ES-I3 (cell line): Measurements from ENCODE around the gene IDH2.
"Not testable (repeated sequence)": the region's sequence is repeated elsewhere in the genome, so short reads cannot be mapped to it uniquely, and the experiment has no call there.

ENCODE experiments used
- H3K36me3 ChIP-seq: 2 replicates; pipeline ENCODE4 v1.6.1; 2013; ENCODE audit warnings: mild to moderate bottlenecking, low read length, control low read depth, moderate library complexity; ENCODE audit not compliant: insufficient read depth
- H3K4me1 ChIP-seq: 2 replicates; pipeline ENCODE4 v1.6.1; 2013; ENCODE audit warnings: mild to moderate bottlenecking, control low read depth, low read length; ENCODE audit not compliant: insufficient read depth
- H3K9ac ChIP-seq: 2 replicates; pipeline ENCODE4 v1.6.1; 2013; ENCODE audit warnings: low read depth, mild to moderate bottlenecking, low read length, moderate library complexity
- H3K9me3 ChIP-seq: 2 replicates; pipeline ENCODE4 v1.6.1; 2013; ENCODE audit warnings: mild to moderate bottlenecking, low read length, moderate library complexity; ENCODE audit not compliant: control insufficient read depth, insufficient read depth

The IDH2 gene

DNA sequence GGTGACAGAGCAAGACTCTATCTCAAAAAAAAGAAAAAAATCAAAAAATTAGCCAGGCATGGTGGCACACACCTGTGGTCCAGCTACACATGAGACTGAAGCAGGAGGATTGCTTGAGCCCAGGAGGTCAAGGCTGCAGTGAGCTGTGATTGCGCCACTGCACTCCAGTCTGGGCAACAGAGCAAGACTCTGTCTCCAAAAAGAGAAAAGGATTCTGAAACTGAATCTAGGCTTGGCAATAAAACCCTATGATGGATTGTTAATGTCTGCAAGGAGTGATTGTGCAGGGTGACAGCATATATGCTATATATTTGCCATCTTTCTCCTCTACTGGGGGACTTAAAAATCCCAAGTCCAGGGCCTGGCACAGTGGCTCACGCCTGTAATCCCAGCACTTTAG lies 31.6 kb downstream of the IDH2 start:
- peaks cover 14% of the 10 kb centered on the region; the same call in 1 of the 2 replicates for H3K4me1 ChIP-seq
- H3K36me3 ChIP-seq, H3K9me3 ChIP-seq, H3K9ac ChIP-seq: not testable (repeated sequence)

DNA sequence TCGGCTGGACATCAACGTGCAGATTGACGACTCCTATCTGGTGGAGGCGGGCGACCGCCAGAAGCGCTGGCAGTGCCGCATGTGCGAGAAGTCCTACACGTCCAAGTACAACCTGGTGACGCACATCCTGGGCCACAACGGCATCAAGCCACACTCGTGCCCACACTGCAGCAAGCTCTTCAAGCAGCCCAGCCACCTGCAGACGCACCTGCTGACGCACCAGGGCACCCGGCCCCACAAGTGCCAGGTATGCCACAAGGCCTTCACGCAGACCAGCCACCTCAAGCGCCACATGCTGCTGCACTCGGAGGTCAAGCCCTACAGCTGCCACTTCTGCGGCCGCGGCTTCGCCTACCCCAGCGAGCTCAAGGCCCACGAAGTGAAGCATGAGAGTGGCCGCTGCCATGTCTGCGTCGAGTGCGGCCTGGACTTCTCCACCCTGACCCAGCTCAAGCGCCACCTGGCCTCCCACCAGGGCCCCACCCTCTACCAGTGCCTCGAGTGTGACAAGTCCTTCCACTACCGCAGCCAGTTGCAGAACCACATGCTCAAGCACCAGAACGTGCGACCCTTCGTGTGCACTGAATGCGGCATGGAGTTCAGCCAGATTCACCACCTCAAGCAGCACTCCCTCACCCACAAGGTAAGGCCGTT lies 34.2 kb downstream of the IDH2 start:
- H3K9me3 ChIP-seq = no peaks in the 10 kb centered on the region

DNA sequence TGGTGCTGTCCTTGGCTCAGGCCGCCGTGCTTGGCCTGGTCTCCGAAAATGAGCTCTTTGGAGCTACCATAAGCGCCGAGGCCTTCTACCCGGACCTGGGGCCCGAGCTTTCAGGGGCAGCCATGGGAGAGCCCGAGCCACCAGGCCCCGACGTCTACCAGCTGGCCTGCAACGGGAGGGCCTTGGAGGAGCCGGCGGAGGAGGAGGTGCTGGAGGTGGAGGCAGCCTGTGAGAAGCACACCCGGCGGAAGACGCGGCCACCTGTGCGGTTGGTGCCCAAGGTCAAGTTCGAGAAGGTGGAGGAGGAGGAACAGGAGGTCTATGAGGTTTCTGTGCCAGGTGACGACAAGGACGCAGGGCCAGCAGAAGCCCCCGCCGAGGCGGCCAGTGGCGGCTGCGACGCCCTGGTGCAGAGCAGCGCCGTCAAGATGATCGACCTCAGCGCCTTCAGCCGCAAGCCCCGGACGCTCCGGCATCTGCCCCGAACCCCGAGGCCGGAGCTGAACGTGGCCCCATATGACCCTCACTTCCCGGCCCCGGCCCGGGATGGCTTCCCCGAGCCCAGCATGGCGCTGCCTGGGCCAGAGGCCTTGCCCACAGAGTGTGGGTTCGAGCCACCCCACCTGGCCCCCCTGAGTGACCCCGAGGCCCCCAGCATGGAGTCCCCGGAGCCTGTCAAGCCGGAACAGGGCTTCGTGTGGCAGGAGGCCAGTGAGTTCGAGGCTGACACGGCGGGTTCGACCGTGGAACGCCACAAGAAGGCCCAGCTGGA lies 34.9 kb downstream of the IDH2 start:
- Histone ChIP-seq H3K36me3 (peaks cover 4% of the 10 kb centered on the region), H3K9ac (no peak overlapping the region), H3K4me1 (peaks cover 28% of the 10 kb centered on the region), H3K9me3 (no peaks in the 10 kb centered on the region)

More for the DNA sequence above, 34.2 kb downstream of the IDH2 start:
- peaks cover 28% of the 10 kb centered on the region for H3K4me1 ChIP-seq
- H3K9ac ChIP-seq = no peak overlapping the region
- peaks cover 4% of the 10 kb centered on the region for H3K36me3 ChIP-seq

DNA sequence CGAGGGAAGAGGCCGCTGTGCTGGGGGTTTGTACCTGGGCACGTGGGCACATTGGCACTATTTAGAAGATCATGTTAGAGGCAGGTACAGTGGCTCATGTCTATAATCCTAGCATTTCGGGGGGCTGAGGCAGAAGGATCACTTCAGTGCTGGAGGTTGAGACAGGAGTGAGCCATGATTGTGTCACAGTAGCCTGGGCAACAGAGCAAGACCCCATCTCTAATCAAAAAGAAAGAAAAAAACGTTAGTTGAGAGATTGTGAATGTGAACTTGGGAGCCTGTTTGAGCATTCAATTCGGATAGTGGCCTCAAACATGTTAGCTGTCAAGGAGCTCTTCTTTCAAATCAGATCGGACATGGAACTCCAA lies 36.6 kb downstream of the IDH2 start:
- Histone ChIP-seq H3K36me3 (peaks cover 4% of the 10 kb centered on the region), H3K4me1 (peaks cover 37% of the 10 kb centered on the region), H3K9ac (no peak overlapping the region), H3K9me3 (no peaks in the 10 kb centered on the region)

DNA sequence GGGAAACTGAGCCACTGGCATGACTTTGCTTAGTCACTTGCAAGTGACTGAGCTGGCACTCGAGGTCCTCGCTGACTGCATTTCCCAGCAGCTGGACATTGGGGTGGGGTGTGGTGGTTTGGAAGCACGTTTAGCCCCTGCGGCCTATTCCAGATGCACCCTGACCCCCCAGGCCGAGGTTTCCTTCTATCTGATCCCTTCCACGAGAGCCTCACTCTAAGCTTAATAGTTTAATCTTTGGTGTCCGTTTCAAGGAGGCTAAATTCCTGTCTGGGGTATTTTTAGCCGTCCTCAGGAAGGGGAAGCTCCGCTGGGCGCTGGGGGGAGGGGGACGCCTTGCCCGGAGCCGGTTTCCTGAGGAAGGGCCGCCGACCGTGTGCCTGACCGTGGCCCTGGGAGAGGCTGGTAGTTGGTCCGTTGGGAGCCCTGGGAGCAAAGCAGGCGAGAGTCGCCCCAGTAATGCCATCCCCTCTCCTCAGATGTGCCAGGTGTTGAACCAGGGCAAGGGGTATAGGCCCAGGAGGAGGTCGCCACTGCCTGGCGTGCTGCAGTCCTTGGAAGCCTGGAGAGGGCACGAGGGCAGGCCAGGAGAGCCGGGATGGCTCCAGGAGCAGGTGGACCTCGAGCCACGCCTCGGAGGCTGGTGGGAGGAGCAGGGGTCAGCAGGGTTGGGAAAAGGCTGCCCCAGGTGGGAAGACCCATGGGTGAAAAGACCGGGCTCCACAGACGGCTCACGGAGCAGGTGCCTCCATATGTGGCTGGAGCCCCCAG lies 37.2 kb downstream of the IDH2 start:
- Histone ChIP-seq H3K4me1 (peaks cover 37% of the 10 kb centered on the region), H3K36me3 (peaks cover 4% of the 10 kb centered on the region), H3K9ac (no peak overlapping the region), H3K9me3 (no peaks in the 10 kb centered on the region)

DNA sequence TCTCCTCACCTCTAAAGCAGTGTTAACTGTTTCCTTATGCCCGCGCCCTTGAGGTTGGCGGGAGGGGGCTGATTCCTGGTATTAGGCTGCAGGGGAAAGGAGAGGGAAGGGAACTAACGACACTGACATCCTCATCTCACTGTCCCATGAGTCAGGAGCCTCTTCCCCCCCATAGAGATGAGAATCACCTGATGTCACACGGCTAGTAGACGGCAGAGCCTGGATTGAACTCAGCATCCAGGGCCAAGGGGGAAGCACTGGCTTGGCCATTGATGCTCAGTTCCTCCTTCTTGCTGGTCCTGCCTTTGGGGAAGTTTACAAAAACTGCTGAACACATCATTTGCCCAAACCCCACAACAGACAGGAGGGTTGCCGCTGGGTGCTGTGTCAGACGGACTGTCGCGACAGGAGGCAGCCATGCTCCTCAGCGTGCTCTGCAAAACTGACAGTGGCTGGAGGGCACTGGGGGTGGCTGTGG lies 38.5 kb downstream of the IDH2 start:
- Histone ChIP-seq H3K4me1 (peaks cover 47% of the 10 kb centered on the region), H3K9ac (no peak overlapping the region), H3K36me3 (peaks cover 4% of the 10 kb centered on the region), H3K9me3 (no peaks in the 10 kb centered on the region)

DNA sequence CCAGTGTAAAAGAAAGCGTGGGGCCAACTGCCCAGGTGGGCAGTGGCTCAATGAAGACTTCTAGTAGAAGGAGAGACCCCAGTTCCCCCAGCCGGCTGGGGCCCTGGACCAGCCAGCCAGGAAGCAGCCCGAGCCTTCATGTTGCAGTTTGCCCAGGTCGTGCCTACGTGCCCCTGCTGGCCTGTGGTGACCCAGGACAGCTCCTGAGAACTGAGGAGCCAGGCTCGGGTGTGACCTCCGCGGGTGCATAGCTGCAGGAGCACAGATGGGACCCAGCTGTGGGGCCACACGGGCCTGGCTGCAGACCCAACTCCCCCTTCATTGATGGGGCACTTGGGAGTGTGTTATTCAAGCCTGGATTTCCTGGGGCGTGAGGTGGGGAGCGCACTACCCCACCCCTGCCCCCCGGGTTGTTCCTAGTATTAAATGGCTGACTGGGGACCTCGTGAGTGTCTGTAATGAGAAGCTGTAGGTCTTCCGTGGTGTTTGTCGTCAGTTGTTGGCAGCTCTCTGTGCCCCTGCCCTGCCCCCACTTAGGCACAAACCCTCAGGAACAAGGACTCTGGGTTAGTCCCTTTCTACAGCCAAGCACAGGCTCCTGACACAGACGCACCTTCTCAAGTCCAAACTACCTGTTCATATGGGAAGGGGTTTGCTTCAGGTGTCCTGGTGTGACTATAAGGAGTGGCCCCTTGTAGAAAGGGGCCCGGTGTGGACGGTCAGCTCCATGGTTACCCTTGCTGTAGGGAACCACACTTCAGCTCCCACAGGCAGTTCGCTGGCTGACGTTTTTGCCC lies 39.1 kb downstream of the IDH2 start:
- H3K36me3 ChIP-seq = peaks cover 4% of the 10 kb centered on the region
- peaks cover 48% of the 10 kb centered on the region for H3K4me1 ChIP-seq
- H3K9ac ChIP-seq = no peak overlapping the region
- H3K9me3 ChIP-seq = no peaks in the 10 kb centered on the region

DNA sequence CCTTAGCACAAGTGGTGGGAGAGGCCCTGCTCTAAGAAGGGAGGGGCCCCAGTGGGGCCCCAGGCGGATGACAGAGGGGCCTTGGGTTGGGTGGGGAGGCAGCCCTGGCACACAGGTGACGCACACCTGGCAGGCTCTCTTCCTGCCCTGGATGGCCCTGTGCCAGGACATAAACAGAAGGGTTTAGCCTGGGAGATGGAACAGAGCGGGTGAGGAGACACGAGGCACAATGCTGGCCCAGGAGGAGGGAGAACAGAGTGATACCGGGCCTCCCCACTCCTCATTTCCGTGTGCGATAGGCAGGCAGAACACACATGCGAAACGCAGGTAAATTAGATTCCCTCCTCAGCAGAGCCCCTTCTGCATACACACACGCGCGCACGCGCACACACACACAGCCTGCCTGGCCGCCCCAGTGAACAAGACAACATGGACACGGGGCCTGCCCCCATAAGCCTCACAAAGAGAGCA lies 39.8 kb downstream of the IDH2 start:
- Histone ChIP-seq H3K9me3 (no peaks in the 10 kb centered on the region), H3K9ac (peak overlapping the region; percentile 24; the same call in 1 of the 2 replicates), H3K36me3 (no peaks in the 10 kb centered on the region), H3K4me1 (peaks cover 48% of the 10 kb centered on the region)

DNA sequence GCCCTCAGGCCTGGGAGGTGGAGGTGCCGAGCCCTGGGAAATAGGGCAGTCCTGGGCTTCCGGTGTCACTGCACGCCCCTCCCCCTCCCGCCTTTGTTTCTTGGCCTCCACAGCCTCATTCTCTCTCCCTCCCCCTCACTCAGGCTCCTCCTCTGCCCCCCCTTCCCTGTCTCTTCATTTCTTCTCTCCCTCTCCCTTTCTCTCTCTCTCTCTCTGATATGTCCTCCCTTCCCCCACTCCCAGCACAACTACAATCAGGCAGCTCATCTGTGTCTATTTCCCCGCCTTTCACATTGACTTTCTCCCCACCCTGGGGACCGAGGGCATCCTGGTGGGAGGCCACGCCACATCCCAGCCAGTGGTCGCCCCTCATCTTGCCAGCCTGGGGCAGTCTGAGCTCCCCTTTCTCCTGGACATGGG lies 40.2 kb downstream of the IDH2 start:
- no peaks in the 10 kb centered on the region for H3K36me3 ChIP-seq
- no peaks in the 10 kb centered on the region for H3K9me3 ChIP-seq
- peaks cover 48% of the 10 kb centered on the region for H3K4me1 ChIP-seq
- peak overlapping the region; percentile 24; the same call in 1 of the 2 replicates for H3K9ac ChIP-seq

DNA sequence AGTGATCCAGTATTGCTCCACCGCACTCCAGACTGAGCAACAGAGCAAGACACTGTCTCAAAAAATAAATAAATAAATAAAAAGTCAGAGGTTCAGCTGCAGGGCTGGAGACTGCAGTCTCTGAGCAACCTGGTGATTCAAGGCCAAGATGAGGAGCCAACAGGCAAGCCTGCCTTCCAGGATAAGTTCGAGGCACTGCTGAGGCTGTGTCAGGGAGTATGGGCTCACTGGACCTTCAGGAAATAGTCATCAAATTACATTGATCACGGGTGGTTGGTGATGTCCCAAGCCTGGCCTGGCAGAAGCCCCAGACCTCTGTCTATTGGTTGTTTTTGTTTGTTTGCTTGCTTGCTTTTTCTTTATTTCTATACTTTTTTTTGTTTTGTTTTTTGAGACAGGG lies 41.5 kb downstream of the IDH2 start:
- H3K4me1 ChIP-seq = peaks cover 48% of the 10 kb centered on the region
- H3K36me3 ChIP-seq = no peaks in the 10 kb centered on the region
- H3K9me3 ChIP-seq = no peaks in the 10 kb centered on the region
- no peak overlapping the region for H3K9ac ChIP-seq

DNA sequence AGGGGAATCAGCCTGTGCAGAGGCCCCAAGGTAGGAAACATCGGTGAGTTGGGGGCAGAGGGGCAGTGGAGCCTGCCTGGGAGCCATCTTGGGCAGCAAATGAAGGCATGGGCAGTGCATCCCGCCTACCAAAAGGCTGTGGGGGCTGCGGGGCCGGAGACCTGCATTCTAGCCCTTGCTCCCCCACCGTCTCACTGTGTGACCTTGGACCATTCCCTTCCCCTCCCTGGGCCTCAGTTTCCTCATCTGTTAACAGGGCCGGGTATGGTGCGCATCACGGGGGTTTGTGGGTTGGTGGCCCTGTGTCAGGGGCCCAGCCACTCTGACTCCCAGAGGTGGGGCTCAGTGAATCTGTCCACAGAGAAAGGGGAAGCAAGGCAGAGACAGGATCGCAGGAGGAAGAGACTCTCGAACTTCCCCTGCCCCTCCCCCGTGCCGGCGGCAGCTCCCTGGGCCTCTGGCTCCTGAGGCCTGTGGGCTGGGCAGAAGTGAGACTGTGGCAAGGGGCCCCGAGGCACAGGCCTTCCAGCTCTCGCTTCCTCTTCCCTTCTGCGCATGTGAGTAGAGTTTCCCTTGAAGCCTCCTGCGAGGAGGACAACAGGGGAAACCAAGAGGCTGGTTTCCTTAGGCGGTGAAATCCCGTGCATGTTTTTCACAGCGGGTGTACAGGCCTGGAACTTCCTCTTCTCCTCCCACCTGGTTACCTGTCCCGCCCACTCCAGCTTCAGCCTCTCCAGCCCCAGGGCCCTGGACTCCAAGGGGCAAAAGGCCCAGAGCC lies 42.9 kb downstream of the IDH2 start:
- H3K36me3 ChIP-seq = no peaks in the 10 kb centered on the region
- peaks cover 44% of the 10 kb centered on the region for H3K4me1 ChIP-seq
- H3K9ac ChIP-seq = no peak overlapping the region
- no peaks in the 10 kb centered on the region for H3K9me3 ChIP-seq

DNA sequence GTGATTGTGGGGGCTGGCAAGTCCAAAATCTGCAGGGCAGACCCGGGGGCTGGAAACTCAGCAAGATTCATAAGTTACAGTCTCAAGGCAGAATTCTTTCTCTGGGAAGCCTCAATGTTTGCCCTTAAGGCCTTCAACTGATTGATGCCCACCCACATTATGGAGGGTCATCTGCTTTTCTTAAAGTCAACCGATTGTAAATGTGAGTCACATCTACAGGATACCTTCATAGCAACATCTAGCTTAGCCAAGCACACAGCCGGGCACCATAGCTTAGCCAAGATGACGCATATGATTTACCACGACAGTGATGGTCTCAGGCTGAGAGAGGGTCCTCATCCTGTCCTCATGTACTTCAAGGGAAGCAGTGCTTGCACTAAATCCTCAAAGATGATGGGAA lies 43.5 kb downstream of the IDH2 start:
- peaks cover 41% of the 10 kb centered on the region for H3K4me1 ChIP-seq
- no peaks in the 10 kb centered on the region for H3K9me3 ChIP-seq
- no peaks in the 10 kb centered on the region for H3K36me3 ChIP-seq
- H3K9ac ChIP-seq = no peak overlapping the region

DNA sequence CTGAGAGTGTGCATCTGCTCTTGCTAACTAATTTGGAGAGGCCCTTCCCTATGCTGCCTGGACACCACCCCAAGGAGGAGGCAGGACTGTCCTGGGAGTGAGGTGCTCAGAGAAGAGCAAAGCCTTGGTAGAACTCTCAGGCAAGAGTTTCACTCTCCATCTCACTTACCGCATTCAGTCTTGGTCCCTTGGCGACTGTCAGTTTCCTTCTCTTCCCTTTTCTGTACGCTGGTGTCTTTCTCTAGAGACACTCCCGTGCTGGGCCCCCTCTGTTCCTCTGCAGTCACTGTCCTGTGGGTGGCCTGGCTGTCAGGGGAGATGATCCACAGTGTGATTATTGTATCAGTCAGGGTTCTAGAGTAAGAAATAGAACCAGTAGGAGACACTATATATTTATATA lies 44.0 kb downstream of the IDH2 start:
- H3K9me3 ChIP-seq = no peaks in the 10 kb centered on the region
- H3K4me1 ChIP-seq = peaks cover 37% of the 10 kb centered on the region
- H3K9ac ChIP-seq = no peak overlapping the region
- no peaks in the 10 kb centered on the region for H3K36me3 ChIP-seq
